GM18520 (cell line): ENCODE results near the gene DDX23.
"Not testable (repeated sequence)": the region's sequence is repeated elsewhere in the genome, so short reads cannot be mapped to it uniquely, and the experiment has no call there.

ENCODE experiments used
- ATAC-seq: cut with Tn5 transposase; IDR thresholded peaks from one replicate; pipeline ENCODE4 v1.9.1; 2021; ENCODE audit not compliant: unreplicated experiment

DDX23 gene

DNA sequence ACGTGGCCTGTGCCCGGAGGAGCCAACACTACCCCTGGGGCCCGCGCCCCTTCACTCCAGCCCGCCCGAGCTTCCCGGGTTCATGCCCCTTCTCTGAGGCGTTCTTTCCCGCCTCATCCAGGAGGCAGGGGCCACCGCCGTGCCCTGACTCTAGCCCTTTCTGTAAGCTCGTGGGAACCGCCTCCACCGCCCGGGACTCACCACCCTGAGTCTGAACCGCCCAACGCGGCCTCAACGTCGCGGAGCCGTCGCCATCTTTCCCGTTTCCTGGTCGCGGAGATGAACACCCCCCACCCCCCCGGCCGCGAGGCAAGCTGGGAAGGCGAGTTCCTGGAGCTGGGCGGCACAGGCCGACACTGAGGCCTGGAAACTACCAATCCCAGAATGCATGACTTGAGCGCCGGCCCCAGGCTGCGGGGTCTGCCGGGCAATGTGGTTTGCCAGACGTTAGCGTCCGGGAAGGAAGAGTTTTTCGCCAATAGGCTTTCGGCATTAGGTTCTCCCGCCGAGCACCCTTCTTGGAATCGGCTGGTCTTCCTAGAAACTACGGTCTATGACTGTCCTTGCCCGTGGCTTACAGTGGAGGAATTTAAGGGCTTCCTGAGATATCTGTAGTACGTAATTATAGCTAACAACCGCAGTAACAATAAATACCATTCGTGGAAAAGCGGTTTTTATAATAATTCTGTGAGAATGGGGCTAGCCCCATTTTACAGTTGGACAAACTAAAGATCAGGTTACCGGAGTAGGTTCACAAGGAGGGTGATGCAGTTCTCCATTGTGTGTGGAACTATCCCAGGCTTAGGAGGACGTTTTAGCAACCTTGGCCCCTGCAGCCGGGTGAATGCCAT lies at the start of gene DDX23:
TSS of gene DDX23 (minus strand) at position 281 of the 851 bp plus-strand sequence. CDS start 6,381 bp downstream, outside the sequence.
- ATAC-seq = peak; percentile 88

DNA sequence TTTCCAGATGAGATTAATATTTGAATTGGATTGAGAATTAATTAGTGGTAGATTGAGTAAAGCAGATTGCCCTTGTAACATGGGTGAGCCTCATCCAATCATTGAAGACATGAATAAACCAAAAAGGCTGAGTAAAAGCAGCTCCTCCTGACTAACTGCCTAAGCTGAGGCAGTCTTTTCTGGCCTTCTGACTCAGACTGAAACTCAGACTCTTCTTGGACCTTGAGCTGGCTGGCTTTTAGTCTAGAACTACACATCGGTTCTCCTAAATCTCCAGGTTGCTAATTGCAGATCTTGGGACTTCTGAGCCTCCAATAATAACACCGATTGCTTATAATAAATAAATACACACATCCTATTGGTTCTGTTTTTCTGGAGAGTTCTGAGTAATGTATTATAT lies 49.3 kb upstream of the DDX23 start:
- ATAC-seq = peak; percentile 68

DNA sequence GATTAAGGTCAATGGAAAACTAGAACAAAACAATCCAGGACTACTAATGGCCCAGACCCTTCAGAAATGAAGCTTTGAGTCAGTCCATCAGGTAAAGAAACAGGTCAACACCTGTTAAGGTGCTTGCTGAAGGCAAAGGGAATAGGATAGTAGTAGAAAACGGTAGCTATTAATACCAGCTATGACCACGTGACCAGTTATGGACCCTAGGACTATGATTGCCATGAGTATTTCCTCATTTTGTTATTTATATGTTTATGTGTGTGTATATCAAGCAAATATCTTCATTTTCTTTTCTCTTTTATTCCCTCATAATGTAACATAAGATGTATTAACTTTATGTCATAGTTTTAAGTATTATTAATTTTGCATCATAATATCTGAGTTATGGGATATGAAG lies 47.7 kb upstream of the DDX23 start:
- no peak for ATAC-seq

DNA sequence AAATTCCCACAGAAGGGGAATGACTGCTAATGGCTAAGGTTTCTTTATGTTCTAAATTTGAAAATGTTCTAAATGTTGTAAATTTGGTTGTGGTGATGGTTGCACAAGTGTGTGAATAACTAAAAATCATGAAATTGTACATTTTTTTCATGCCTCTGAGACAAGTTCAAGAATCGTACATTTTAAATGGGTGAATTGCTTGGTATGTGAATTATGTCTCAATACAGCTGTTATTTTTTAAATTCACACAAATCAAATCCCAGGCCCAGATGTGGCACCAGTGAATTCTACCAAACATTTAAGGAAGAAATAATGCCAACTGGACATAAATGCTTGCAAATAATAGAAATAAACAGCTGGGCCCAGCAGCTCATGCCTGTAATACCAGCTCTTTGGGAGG lies 42.3 kb upstream of the DDX23 start:
- no peak for ATAC-seq

DNA sequence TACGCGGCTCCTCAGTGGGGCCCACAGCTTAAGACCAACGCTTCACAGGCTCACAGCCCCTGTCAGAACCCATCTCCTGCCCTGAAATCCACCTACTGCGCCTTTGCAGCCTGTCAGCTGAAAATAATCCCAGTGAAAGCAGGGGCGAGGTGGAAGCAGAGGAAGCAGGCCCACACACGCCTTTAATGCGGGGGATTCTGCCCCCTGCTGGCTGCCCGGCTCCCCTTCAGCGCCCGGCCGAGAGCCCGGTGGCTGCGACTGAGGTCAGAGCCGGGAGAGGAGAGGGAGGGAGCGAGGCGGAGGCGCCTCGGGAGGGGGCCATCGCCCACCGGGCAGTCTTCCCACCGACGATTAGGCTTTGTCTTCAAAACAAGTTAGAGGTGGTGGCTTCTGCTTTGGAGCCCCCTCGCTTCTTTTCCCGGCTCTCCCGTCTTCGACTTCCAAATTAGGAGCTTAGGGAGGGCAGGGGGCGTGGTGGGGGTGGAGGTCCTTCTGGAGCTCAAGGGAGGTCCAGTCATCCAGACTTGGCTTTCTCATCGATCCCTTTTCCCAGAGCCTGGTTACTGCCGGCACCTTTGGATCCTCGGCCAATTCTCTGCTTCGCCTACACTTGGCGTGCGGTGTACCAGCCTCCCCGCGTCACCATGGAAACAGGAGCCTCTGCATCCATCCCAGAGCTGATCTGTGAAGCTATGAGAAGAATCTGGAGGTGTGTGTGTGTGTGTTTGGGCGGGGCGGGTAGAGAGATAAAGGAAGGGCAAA lies 38.9 kb upstream of the DDX23 start:
- ATAC-seq = no peak

DNA sequence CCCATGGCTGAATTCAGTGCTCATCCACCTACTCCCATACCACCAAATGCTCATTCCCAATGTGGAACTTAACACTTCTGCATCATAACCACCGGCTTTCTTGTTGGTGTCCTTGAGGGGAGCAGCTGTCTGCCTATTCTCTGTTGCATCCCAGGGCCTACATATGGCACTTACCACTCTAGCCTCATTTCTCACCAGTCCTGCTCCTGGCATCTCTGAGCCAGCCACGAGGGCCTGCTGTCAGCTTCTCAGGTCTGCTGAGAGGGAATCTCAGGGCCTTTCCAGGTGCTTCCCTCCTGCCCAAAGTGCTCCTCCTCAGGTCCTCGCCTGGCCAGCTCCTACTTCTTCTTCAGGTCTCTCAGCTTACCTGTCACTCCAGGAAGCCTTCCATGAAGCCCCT lies 37.7 kb upstream of the DDX23 start:
- no peak for ATAC-seq

DNA sequence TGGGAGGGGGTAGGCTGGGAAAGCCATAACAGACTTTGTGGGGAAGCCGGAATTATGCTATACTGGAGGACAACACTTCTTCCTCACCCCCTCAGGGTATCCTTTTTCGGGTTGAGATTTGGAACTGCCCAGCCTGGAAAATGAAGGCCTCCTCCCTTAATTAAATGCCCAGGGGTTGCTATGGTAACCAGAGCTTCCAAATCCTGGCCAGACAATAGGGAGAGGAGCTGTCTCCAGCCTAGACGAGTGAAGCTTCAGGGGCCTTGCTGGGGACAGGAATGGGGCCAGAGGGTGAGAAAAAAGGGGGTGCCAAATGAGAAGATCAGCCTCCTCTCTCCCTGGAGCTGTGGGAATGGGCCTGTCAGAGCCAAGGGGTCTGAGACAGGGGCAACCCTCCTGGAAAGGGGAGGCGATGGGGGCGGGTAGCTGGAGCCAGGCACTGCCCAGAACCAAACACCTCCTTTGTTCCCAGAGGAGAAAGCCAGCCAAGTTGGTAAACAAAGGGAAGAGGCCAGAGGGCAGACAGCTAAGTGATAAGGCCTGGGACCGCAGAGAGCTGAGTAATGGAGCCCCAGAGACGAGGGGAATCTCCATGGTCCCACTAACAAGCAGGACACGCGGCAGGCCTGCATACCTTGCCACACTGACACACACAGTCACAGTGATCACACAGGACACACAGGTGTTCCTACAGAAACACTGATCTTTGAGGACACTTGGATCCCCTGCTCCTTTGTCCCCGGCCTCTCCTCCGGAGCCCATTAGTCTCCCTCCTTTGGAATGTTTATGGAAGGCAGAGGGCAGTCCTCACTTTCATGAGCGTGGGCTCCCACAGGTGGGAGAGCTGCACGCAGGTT lies 31.6 kb upstream of the DDX23 start:
- ATAC-seq = no peak

DNA sequence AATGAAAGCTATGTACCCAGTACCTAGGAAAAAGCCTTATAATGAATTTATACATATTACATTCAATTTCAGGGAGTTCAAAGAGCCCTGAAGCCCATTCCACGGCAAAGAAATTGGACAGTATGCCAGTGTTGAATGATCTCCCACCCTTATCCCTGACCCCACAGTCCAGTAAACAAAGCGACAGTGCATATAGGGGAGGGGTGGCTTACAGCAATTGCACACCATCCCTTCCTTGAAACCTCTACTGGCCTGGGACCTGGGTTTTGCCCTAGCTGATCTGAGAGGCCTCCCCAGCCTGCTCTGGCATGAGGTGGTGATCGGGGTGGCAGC lies 31.0 kb upstream of the DDX23 start:
- ATAC-seq = no peak

DNA sequence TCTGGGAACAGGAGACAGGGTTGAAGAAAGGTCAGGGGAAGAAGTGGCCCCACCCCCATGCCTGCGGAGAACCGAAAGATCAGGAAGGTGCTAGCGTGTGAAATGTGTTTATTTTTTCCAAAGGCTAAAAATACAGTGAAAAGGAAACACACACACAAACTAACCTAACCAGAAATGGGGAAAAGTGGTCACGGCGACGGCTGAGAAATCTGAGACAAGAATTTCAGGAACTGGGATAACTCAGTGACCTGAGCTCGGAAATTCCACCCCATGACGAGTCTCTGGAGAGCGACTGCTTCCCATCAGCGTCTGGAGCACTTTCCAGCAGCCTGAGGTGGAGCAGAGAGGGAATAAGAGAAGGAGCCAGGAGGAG lies 30.3 kb upstream of the DDX23 start:
- no peak for ATAC-seq

DNA sequence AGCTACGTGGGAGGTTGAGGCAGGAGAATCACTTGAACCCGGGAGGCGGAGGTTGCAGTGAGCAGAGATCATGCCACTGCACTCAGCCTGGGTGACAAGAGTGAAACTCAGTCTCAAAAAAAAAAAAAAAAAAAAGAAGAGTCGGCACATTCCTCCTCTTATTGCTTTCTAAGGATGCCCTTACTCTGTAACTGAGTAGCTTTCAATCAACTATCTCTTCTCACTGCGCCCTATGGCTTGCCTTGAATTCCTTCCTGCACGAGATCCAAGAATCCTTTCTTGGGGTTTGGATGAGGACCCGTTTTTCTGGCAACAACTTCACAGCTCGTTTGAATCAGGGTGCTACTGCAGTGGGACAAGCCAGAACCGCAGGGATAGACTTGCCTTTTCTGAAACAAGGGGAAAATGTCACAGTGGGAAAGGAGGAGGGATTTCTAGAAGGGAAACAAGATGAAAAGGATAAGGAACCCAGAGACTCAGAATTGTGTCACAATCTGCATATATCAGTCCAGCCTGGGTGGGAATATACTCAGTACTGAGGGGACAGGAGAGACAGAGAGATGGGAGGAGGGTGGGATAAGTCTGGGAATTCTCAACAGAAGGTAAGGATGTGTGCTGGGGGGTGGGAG lies 29.8 kb upstream of the DDX23 start:
- ATAC-seq = no peak

DNA sequence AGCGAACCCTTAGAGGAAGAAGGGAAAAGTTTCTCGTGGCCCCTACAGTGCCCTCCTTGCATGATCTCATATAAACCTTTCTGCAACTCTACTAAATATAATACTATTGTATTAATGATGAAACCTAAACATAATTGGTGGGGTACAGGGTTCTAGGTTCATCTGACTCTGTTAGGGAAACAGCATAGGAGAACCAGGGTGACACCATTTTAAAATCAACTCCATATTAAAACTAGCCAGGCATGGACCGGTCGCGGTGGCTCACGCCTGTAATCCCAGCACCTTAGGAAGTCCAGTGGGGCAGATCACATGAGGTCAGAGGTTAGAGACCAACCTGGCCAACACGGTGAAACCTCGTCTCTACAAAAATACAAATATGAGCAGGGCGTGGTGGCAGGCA lies 28.7 kb upstream of the DDX23 start:
- ATAC-seq = no peak

DNA sequence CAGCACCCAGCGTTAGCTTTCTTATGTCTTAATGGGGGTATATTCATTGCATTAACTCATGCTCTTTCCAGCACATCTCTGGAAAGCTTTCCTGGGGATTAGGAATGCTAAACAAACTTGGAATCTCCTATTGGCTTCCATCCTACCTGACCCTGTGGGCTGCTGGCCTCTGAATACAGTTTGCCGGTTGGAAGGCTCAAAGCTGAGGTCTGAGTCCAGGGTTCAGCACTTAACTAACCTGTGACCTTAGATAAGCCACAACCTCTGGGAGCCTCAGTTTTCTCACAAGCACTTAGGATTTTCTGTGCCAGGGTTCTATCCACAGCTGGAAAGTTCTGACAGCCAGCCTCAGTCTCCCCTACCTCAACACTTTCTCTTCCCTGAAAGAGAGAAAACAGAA lies 26.6 kb upstream of the DDX23 start:
- no peak for ATAC-seq

DNA sequence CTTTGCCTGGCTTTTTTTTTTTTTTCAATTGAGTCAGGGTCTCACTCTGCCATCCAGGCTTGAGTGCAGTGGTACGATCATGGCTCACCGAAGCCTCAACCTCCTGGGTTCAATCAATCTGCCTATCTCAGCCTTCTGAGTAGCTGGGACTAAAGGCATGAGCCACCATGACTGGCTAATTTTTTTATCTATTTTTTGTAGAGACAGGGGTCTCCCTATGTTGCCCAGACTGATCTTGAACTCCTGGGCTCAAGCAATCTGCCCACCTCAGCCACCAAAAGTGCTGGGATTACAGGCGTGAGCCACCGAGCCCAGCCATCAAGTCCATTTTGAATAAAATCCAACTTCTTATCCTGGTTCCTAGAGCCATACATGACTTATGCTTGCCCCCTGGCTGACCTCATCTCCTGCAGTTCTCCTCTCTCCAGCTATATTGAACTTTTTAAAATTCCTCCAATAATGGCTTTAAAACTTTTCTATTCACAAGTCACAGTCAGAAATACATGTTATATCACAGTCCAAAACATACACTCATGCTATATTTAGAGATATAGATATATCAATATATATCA lies 24.1 kb upstream of the DDX23 start:
- no peak for ATAC-seq

DNA sequence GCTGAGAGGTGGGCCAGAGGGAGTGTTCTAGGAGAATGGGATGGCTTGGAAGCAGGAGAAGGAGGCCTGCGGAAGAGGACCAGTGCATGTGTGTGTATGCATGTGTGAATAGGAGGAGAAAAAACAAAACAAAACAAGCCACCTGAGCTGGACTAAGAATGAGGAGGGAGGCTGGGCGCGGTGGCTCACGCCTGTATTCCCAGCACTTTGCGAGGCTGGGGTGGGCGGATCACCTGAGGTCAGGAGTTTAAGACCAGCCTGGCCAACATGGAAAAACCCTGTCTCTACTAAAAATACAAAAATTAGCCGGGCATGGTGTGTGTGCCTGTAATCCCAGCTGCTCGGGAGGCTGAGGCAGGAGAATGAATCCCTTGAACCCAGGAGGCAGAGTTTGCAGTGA lies 21.6 kb upstream of the DDX23 start:
- not testable (repeated sequence) for ATAC-seq

DNA sequence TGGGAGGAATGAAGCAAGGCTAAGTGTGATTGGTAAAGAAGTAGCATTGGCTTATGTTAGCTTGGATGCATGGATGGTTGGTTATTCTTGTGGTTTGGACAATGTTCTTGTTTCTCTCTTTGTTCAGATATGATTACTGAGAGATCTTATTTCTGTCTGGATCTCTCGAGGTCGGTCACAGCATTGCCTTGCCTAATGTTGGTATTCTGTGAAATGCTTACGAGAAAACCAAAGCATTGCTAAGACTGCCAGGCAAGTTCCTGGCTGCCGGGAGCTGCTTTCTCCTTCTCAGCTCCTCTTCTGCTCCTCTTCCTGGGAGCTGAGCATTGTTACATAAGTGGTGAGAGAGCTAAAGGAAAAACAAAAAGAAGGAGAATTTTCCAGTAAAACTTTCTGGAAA lies 21.1 kb upstream of the DDX23 start:
- no peak for ATAC-seq

DNA sequence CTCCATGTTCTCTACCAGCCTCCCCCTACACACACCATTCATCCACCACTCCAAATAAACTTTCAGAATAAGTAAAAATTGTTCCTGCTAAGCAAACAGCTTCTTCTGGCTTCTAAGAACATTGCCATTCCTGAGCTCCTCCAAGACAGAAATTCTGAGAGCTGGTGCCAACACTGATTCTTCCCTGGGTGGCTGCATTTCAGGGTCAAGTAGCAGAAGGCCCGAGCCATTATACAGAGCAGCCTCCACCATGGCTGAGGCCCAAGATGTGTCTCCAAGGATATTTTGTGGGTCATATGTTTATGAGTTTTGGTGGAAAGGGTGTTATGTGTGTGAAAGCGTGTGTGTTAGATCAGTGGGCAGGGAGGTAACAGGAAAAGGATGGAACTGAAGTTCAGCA lies 17.2 kb upstream of the DDX23 start:
- ATAC-seq = no peak

DNA sequence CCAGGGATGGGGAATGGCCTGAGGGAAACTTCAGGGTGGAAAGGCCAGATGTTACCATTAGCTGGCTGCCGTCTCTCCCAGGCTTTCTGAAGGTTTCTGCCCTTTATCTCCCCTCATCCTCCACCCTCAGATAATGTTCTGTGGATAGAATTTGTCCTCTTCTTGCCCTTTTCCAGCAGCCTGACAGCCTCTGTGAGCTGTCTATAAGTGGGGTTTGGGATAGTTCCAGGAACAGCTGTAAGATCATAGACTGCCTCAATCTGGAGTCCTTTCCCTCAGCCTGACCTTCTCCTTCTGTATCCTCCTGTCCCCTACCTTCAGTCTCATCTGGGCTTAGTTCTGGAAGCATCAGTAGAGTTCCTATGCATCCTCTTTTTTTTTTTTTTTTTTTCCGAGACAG lies 16.5 kb upstream of the DDX23 start:
- ATAC-seq = no peak

DNA sequence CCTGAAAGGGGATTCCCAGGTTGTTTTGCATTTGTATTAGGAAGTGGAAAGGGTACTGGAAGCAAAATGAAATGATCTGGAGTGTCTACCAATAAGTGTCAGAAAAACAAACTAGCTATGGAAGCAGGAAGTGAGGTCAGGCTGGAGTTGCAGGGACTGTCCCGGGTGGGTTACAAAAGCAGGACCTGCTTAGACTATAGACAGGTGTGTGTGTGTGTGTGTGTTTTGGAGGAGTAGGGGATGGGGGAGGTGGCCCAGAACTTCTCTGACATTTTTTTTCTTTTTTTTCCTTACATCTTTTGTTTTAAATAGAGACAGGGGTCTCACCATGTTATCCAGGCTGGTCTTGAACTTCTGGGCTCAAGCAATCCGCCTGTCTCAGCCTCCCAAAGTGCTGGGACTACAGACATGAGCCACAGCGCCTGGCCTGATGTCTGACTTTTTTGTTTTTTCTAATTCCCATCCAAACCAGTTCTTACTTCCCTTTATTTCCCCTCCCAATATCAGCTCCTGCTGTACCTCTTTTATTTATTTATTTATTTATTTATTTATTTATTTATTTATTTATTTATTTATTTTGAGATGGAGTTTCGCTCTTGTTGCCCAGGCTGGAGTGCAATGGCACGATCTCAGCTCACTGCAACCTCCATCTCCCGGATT lies 14.2 kb upstream of the DDX23 start:
- no peak for ATAC-seq

DNA sequence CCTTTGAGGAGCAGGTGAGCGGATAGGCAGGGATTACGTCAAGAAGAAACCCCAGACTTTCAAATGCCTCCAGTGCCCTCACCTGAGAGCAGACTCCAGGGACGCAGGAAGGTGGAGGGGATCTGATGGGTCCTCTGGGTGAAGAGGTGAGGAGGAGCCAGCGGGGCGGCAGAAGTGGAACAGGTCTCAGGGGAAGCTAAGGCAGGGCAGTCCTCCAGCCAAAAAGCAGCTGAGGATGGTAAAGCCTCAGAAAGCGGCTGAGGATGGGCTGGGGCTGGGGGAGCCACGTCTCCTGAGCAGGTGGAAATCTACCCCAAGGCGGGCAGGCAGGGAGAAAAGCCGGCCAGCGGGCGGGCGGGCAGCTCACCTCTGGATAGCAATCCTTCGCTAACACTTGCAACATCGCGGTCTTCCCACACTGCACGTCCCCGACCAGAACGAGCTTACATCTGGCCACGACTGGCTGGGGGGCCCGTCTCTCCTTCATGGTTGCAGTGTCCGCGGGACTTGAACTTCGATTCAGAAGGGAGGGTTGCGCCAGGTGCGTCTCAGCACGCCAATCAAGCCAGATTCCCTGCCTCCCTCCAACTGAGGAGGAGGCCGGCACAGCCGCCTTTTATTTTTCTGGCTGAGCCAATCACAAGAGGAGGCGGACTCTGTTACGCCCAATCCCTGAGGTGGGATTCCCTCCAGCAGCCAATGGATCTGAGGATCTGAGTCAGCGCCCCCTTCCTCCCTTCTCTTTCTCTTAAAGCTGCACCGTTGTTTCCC lies 13.5 kb upstream of the DDX23 start, which contains the start of gene RND1:
TSS of gene RND1 (minus strand) at position 590 of the 771 bp plus-strand sequence. CDS start at position 487, 103 bp downstream.
- peak; percentile 89 for ATAC-seq
